GM12878 (cell line): ENCODE results near the gene BTG2. TPM values are rescaled to one million over a fixed set of nuclear protein-coding genes. Genes with fewer than 3 reads are reported as not detected.
A peak's percentile ranks its signal among the peaks of the same experiment; 100 is the strongest.

ENCODE experiments used
- ATAC-seq: fragments of 200-7000 bp; cut with Tn5 transposase; 3 replicates; pipeline ENCODE4 v1.9.1; 2020; ENCODE audit warnings: mild to moderate bottlenecking, moderate library complexity
- BruUV-seq: library from RNA; stranded (reverse); fragments of 400-500 nt; replicated peaks from 2 replicates; lab custom pipeline; 2021; lab: Mats Ljungman, UMichigan
- CTCF ChIA-PET: fragments of 300-600 bp; sonication (Branson Sonifier 250); formaldehyde crosslinking; extraction: SDS; loops from one replicate; lab custom pipeline; 2021; ENCODE audit warnings: inconsistent platforms; lab: Yijun Ruan, JAX
- POLR2A ChIA-PET: fragments of 350-600 bp; formaldehyde crosslinking; extraction: SDS; loops from one replicate; lab custom pipeline; 2021; ENCODE audit warnings: inconsistent platforms; lab: Charles Lee
- RAD21 ChIA-PET: fragments of 300-600 bp; sonication (Branson Sonifier 250); formaldehyde crosslinking; loops from one replicate; lab custom pipeline; 2023; ENCODE audit warnings: antibody characterized with exemption; ENCODE audit not compliant: unreplicated experiment; lab: Charles Lee
- SMC1A ChIA-PET: fragments of 300-600 bp; sonication (Branson Sonifier 250); formaldehyde crosslinking; loops from one replicate; lab custom pipeline; 2023; ENCODE audit not compliant: unreplicated experiment, uncharacterized antibody; lab: Charles Lee
- DNase-seq: peaks from one replicate; pipeline ENCODE4 v3.0.0-alpha.2; 2011; ENCODE audit warnings: low read depth, low spot score
- FAIRE-seq: peaks from 3 replicates; lab custom pipeline; 2011; peaks lifted over from hg19 to GRCh38; lab: Jason Lieb, UNC
- H2AFZ ChIP-seq: 2 replicates; pipeline ENCODE4 v1.6.0; 2011; ENCODE audit warnings: low read depth, low read length, control low read depth; ENCODE audit not compliant: control insufficient read depth
- H3K27ac ChIP-seq: 2 replicates; pipeline ENCODE4 v1.5.1; 2011; ENCODE audit warnings: control low read depth; ENCODE audit not compliant: control insufficient read depth, insufficient read depth
- H3K27me3 ChIP-seq, 2 experiments: replicated peaks in 1 of 2; 2 replicates each; pipeline versions ENCODE4 v1.6.0 to v1.6.1; 2011; ENCODE audit warnings: low read length in 1 of 2; ENCODE audit not compliant: control insufficient read depth in 2 of 2, insufficient read depth in 2 of 2
- H3K36me3 ChIP-seq, 2 experiments: 2 replicates each; pipeline ENCODE4 v1.5.1; 2011; ENCODE audit warnings: low read length in 1 of 2; ENCODE audit not compliant: control insufficient read depth in 2 of 2, insufficient read depth in 2 of 2
- H3K4me1 ChIP-seq: 2 replicates; pipeline ENCODE4 v1.6.1; 2011; ENCODE audit warnings: mild to moderate bottlenecking, low read length, moderate library complexity, mixed read lengths; ENCODE audit not compliant: control insufficient read depth, insufficient read depth
- H3K4me2 ChIP-seq: 2 replicates; pipeline ENCODE4 v1.6.0; 2011; ENCODE audit warnings: control low read depth; ENCODE audit not compliant: control insufficient read depth, insufficient read depth
- H3K4me3 ChIP-seq: fragments of 200-600 bp; sonication (generic); 2 replicates; pipeline ENCODE4 v1.5.1; 2016
- H3K79me2 ChIP-seq: 2 replicates; pipeline ENCODE4 v1.6.0; 2011; ENCODE audit warnings: low read length; ENCODE audit not compliant: control insufficient read depth, insufficient read depth
- H3K9ac ChIP-seq: 2 replicates; pipeline ENCODE4 v1.8.0; 2011; ENCODE audit warnings: low read length, control low read depth, mixed read lengths; ENCODE audit not compliant: control insufficient read depth, insufficient read depth
- H3K9me3 ChIP-seq: replicated peaks from 3 replicates; pipeline ENCODE4 v1.5.1; 2011; ENCODE audit warnings: mild to moderate bottlenecking, low read length; ENCODE audit not compliant: control insufficient read depth, insufficient read depth
- H4K20me1 ChIP-seq: 2 replicates; pipeline ENCODE4 v1.6.0; 2011; ENCODE audit not compliant: control insufficient read depth, insufficient read depth
- BCLAF1 ChIP-seq: fragments of 450-650 bp; IDR thresholded peaks from 2 replicates; pipeline ENCODE4 v1.6.1; 2017; ENCODE audit warnings: antibody characterized with exemption, mild to moderate bottlenecking, moderate library complexity
- HDAC6 ChIP-seq: fragments of 200-600 bp; sonication (generic); IDR thresholded peaks from one replicate; pipeline ENCODE4 v1.8.0; 2017; ENCODE audit warnings: antibody characterized with exemption; ENCODE audit not compliant: unreplicated experiment
- NKRF ChIP-seq: fragments of 450-650 bp; conservative IDR thresholded peaks from 2 replicates; pipeline ENCODE4 v1.6.1; 2017; ENCODE audit warnings: mild to moderate bottlenecking, moderate library complexity
- RBBP5 ChIP-seq: fragments of 200-600 bp; sonication (generic); conservative IDR thresholded peaks from 2 replicates; pipeline ENCODE4 v1.6.1; 2016
- SMAD1 ChIP-seq: fragments of 450-650 bp; IDR thresholded peaks from 2 replicates; pipeline ENCODE4 v1.6.1; 2018; ENCODE audit warnings: mild to moderate bottlenecking, low read depth; ENCODE audit not compliant: partially characterized antibody
- TAF1 ChIP-seq: IDR thresholded peaks from 2 replicates; pipeline ENCODE4 v1.6.1; 2011; ENCODE audit warnings: mild to moderate bottlenecking, low read depth, low read length, borderline replicate concordance
- TARDBP ChIP-seq: IDR thresholded peaks from 2 replicates; pipeline ENCODE4 v1.6.1; 2016; ENCODE audit warnings: borderline replicate concordance
- TBL1XR1 ChIP-seq: IDR thresholded peaks from 2 replicates; pipeline ENCODE4 v1.6.1; 2012; ENCODE audit warnings: low read depth, low read length, improper control_type of control experiment
- YBX1 ChIP-seq: fragments of 450-650 bp; IDR thresholded peaks from 2 replicates; pipeline ENCODE4 v1.6.1; 2016; ENCODE audit warnings: antibody characterized with exemption
- ZNF217 ChIP-seq: fragments of 450-650 bp; IDR thresholded peaks from 2 replicates; pipeline ENCODE4 v1.6.1; 2017; ENCODE audit warnings: antibody characterized with exemption, mild to moderate bottlenecking
- WGBS: methylation state at CpG from one replicate; pipeline ENCODE4 v1.1.6; 2016; ENCODE audit warnings: low lambda C conversion rate; ENCODE audit not compliant: insufficient replicate concordance, insufficient coverage; ENCODE audit errors: missing lambda C conversion rate; 5-methylcytosine and 5-hydroxymethylcytosine counted together
- in situ Hi-C: fragments of 300-500 bp; cut with MboI; formaldehyde crosslinking; loops from 9 replicates; pipeline ENCODE4 v1.14.3; 2018; ENCODE audit warnings: mixed read lengths
- intact Hi-C: fragments of 100-400 bp; cut with micrococcal nuclease; formaldehyde crosslinking; loops from one replicate; pipeline ENCODE4 v1.14.2; 2022; ENCODE audit not compliant: unreplicated experiment
- polyA plus RNA-seq, 11 experiments: library from polyadenylated mRNA; depleted of rRNA in 4 of 11; unstranded in 6 of 11; stranded (reverse) in 5 of 11; fragments of >200 nt; fragmentation: Nextera tagmentation in 4 of 11; fragmentation: Illumina TruSeq in 1 of 11; extraction: Ambion mirVana in 4 of 11; extraction: Trizol in 1 of 11; gene quantifications; 1 replicate in 1 of 11; 2 replicates in 10 of 11; pipeline versions ENCODE4 v1.2.1 to v1.2.3, GENCODE V29; 2011 to 2016; ENCODE audit warnings: inconsistent platforms in 2 of 11, missing spikeins in 2 of 11, low read depth in 1 of 11
- total RNA-seq, 4 experiments: library from RNA; depleted of rRNA in 3 of 4; stranded (reverse); fragments of >200 nt in 3 of 4; fragmentation: Illumina TruSeq in 1 of 4; extraction: Trizol in 1 of 4; gene quantifications; 2 replicates each; pipeline versions ENCODE4 v1.2.1 to v1.2.3, GENCODE V29; 2013 to 2021

The BTG2 gene
- total and polyA plus RNA-seq, 10 of the 15 experiments (the other 5 are each of a cell fraction or from before 2014, with no cell fraction given): 23.3 to 160 (median 98.1) TPM

GRCh38 chr1:203289982-203290260 lies 15.4 kb upstream of the BTG2 start (continued):
- no peak for TF ChIP-seq NKRF
- no peak for TF ChIP-seq ZNF217

GRCh38 chr1:203290261-203291089 lies 14.8 kb upstream of the BTG2 start:
- BruUV-seq: no TSS peak
- peak; percentile 72 for ATAC-seq
- no peaks in the 10 kb centered on the region for H3K27me3 ChIP-seq
- intact Hi-C loops (no loop called here), in situ Hi-C loops (loop anchor here (25.0 kb wide), 1 partner anchor 1222 kb away; the partner anchor contains the start of gene MDM4)
- SMC1A ChIA-PET: interaction anchor here (0.9 to 30.2 kb wide), 4 partner anchors 18 to 44 kb away, joined by 3 to 590 read pairs (median 94); partner anchors contain the start of gene BTG2
- no peaks in the 10 kb centered on the region for H3K9me3 ChIP-seq
- peaks cover 58% of the 10 kb centered on the region for H3K4me1 ChIP-seq
- CTCF ChIA-PET: interaction anchor here (0.8 to 14.4 kb wide), 12 partner anchors 9 to 118 kb away, joined by 3 to 207 read pairs (median 6); partner anchors contain the start of gene BTG2
- no peaks in the 10 kb centered on the region for H3K36me3 ChIP-seq
- DNase-seq: no peak
- POLR2A ChIA-PET: interaction anchor here (1.2 to 20.0 kb wide), 7 partner anchors 10 to 90 kb away, joined by 4 to 395 read pairs (median 146); partner anchors contain the start of gene BTG2
- H3K4me2 ChIP-seq: peak overlapping the region; percentile 81
- no peak for FAIRE-seq
- H2AFZ ChIP-seq: peak overlapping the region; percentile 49
- 4% methylated on average over 31 of the region's 31 CpGs for WGBS
- H3K4me3 ChIP-seq: peak overlapping the region; percentile 65
- no peaks in the 10 kb centered on the region for H4K20me1 ChIP-seq
- peak overlapping the region; percentile 97 for H3K9ac ChIP-seq
- peak overlapping the region; percentile 100 for H3K27ac ChIP-seq
- H3K79me2 ChIP-seq: peaks cover 16% of the 10 kb centered on the region
- RAD21 ChIA-PET: interaction anchor here (2.4 to 30.0 kb wide), 5 partner anchors 17 to 50 kb away, joined by 12 to 541 read pairs (median 251); partner anchors contain the start of gene BTG2
- TF ChIP-seq NKRF (0 out of 2 replicates have a peak, but pooled peaks have one; percentile 24), RBBP5 (no peak), TAF1 (no peak; the same call in 1 of the 2 replicates), SMAD1 (peak; percentile 82), YBX1 (no peak), BCLAF1 (no peak), TBL1XR1 (0 out of 2 replicates have a peak, but pooled peaks have one; percentile 44), TARDBP (peak; percentile 39; the same call in 1 of the 2 replicates), HDAC6 (peak; percentile 34)
